Heart left ventricle (tissue), 16 donors: ENCODE measurements around the gene PELI3. TPM values are rescaled to one million over a fixed set of nuclear protein-coding genes. Genes with fewer than 3 reads are reported as not detected.
"Not testable (repeated sequence)": the region's sequence is repeated elsewhere in the genome, so short reads cannot be mapped to it uniquely, and the experiment has no call there.

Source experiments
- ATAC-seq, 4 donors: fragments of 200-7000 bp; cut with Tn5 transposase; one replicate each; pipeline ENCODE4 v1.9.1; 2020 to 2022; ENCODE audit warnings: moderate library complexity in 4 of 4, mild to moderate bottlenecking in 3 of 4, moderate number of reproducible peaks in 1 of 4
- DNase-seq, 5 donors: peaks; one replicate each; pipeline ENCODE4 v3.0.0-alpha.2; 2020
- H3K27ac ChIP-seq, 12 donors: fragments of 200-600 bp; sonication (generic) in 4 of 12; one replicate each; pipeline versions ENCODE4 v1.5.0 to v1.8.0; 2016 to 2022; ENCODE audit warnings: mild to moderate bottlenecking in 2 of 12
- H3K27me3 ChIP-seq, 9 donors: fragments of 200-600 bp; sonication (generic) in 2 of 9; one replicate each; pipeline versions ENCODE4 v1.5.1 to v1.8.0; 2016 to 2022; ENCODE audit warnings: mild to moderate bottlenecking in 3 of 9
- H3K36me3 ChIP-seq, 9 donors: fragments of 200-600 bp; sonication (generic) in 2 of 9; one replicate each; pipeline versions ENCODE4 v1.5.0 to v1.8.0; 2018 to 2022; ENCODE audit warnings: mild to moderate bottlenecking in 2 of 9
- H3K4me1 ChIP-seq, 12 donors: fragments of 200-600 bp; sonication (generic) in 4 of 12; one replicate each; pipeline versions ENCODE4 v1.5.0 to v1.8.0; 2016 to 2022; ENCODE audit warnings: mild to moderate bottlenecking in 3 of 12
- H3K4me3 ChIP-seq, 12 donors: fragments of 200-600 bp; sonication (generic) in 4 of 12; one replicate each; pipeline versions ENCODE4 v1.5.0 to v1.8.0; 2017 to 2022; ENCODE audit warnings: mild to moderate bottlenecking in 9 of 12, moderate library complexity in 4 of 12
- H3K9me3 ChIP-seq, 12 donors: fragments of 200-600 bp; sonication (generic) in 4 of 12; one replicate each; pipeline versions ENCODE4 v1.5.0 to v1.8.0; 2016 to 2022; ENCODE audit warnings: mild to moderate bottlenecking in 1 of 12
- CTCF ChIP-seq, 12 donors: fragments of 200-600 bp; sonication (generic) in 4 of 12; IDR thresholded peaks; one replicate each; pipeline versions ENCODE4 v1.5.0 to v1.8.0; 2018 to 2022; ENCODE audit warnings: antibody characterized with exemption in 12 of 12, mild to moderate bottlenecking in 5 of 12
- POLR2A ChIP-seq, 2 donors: fragments of 450-650 bp; IDR thresholded peaks; one replicate each; pipeline ENCODE4 v1.6.1; 2017; ENCODE audit warnings: antibody characterized with exemption in 2 of 2, mild to moderate bottlenecking in 2 of 2, moderate library complexity in 2 of 2
- WGBS, 4 donors: extraction: QIAGEN DNeasy Blood & Tissue Kit in 2 of 4; methylation state at CpG; one replicate each; pipeline versions ENCODE4 v1.1.5 to v1.1.7; 2013 to 2018; 5-methylcytosine and 5-hydroxymethylcytosine counted together
- intact Hi-C, 10 donors: fragments of 100-400 bp; cut with DNase I; formaldehyde crosslinking; loops; one replicate each; pipeline versions ENCODE4 v1.11.1 to v1.14.2; 2022
- polyA plus RNA-seq, 2 donors: library from polyadenylated mRNA; stranded (reverse); fragments of 200-250 nt; gene quantifications; one replicate each; pipeline ENCODE4 v1.2.3, GENCODE V29; 2013
- total RNA-seq, 9 donors: library from RNA; depleted of rRNA in 2 of 9; stranded (reverse); fragments of >200 nt in 2 of 9; fragmentation: NEBNext Ultra II Directional in 3 of 9; extraction: Animal tissue kit (Norgen Biotek cat#: 25700) in 3 of 9; gene quantifications; one replicate each; pipeline versions ENCODE4 v1.1.0 to v1.2.4, GENCODE V29; 2016 to 2023
- donor health status: ischemic (EF 13 %, LVEDD 7.1; RV severe dilation, severe dysfunction).
- donor health status: healthy with polysubstance abuse.
- donor health status: DM: no; HTN: yes; CAD: no.
- donor health status: DM: no; HTN: no; CAD: no.
- donor health status: ischemic (EF 25% LVEDD 6.9; RV normal size, moderate dysfunction).
- donor health status: ischemic (EF 25% LVEDD 5.7; RV mildly dilated, moderate dysfunction).
- donor health status: healthy.
- donor health status: DM: yes; HTN: yes; CAD: no.
- donor health status: ischemic (EF 35%, LVEDD 5.7; RV mildly dilated, moderate dysfunction).
- donor health status: nonischemic (EF 11% LVEDD 7.7; RV severe dilation, severe dysfunction).
- donor health status: DM: yes; HTN: yes; CAD: no.
- donor health status: PGD.
- donor health status: ischemic (EF 29% LVEDD 5.4; RV normal size, mild dysfunction).
- donor health status: nonischemic (EF 23%, LVEDD 6.1; RV moderate dilation, normal function).

The PELI3 gene
- total and polyA plus RNA-seq, 11 donors = 5.8 to 26.2 (median 8.0) TPM

- WGBS, 4 donors = 61 to 78% (median 72%) methylated on average over 5 of the region's 5 CpGs
- intact Hi-C loops = no loop called here
- TF ChIP-seq POLR2A (IDR thresholded peaks at IDR 0.05) (no peak), CTCF (IDR thresholded peaks at IDR 0.05) (no peak)
- no peaks in the 10 kb centered on the region for H3K36me3 ChIP-seq
- no peak for ATAC-seq
- no peak overlapping the region for H3K27ac ChIP-seq
- H3K4me1 ChIP-seq = peaks cover 0 to 4% (median 0%) of the 10 kb centered on the region in 12 donors
- peaks cover 0 to 12% (median 0%) of the 10 kb centered on the region in 12 donors for H3K9me3 ChIP-seq
- no peak for DNase-seq
- H3K4me3 ChIP-seq = no peak overlapping the region
- no peaks in the 10 kb centered on the region for H3K27me3 ChIP-seq
These were observed 7.4 kb upstream of the PELI3 start for GRCh38 chr11:66459138-66459778.

- DNase-seq (no peak), ATAC-seq (no peak)
- no peak for TF ChIP-seq CTCF (IDR thresholded peaks at IDR 0.05)
- TF ChIP-seq POLR2A (IDR thresholded peaks at IDR 0.05) = no peak
- Histone ChIP-seq H3K4me1 (peaks cover 0 to 15% (median 4%) of the 10 kb centered on the region in 12 donors), H3K36me3 (no peaks in the 10 kb centered on the region), H3K4me3 (no peak overlapping the region), H3K9me3 (peaks cover 0 to 12% (median 0%) of the 10 kb centered on the region in 12 donors), H3K27ac (no peak overlapping the region), H3K27me3 (no peaks in the 10 kb centered on the region)
- intact Hi-C loops = no loop called here
These were observed 4.7 kb upstream of the PELI3 start for GRCh38 chr11:66462010-66462409.

GRCh38 chr11:66462911-66463310, 3.8 kb upstream of the PELI3 start:
- 89 to 97% (median 93%) methylated on average over 3 of the region's 3 CpGs for WGBS, 4 donors

GRCh38 chr11:66464116-66464515, 2.6 kb upstream of the PELI3 start:
- DNase-seq, ATAC-seq, H3K27me3 ChIP-seq, H3K36me3 ChIP-seq, intact Hi-C loops, H3K4me3 ChIP-seq, H3K27ac ChIP-seq: not testable (repeated sequence)
- 84 to 93% (median 88%) methylated on average over 5 of the region's 5 CpGs for WGBS, 4 donors
- peaks cover 0 to 29% (median 12%) of the 10 kb centered on the region in 12 donors for H3K4me1 ChIP-seq
- peaks cover 0 to 12% (median 0%) of the 10 kb centered on the region in 12 donors for H3K9me3 ChIP-seq

More at GRCh38 chr11:66462911-66463310, 3.8 kb upstream of the PELI3 start:
- no peak overlapping the region for H3K27ac ChIP-seq
- intact Hi-C loops = no loop called here
- peaks cover 0 to 23% (median 9%) of the 10 kb centered on the region in 12 donors for H3K4me1 ChIP-seq
- DNase-seq (no peak), ATAC-seq (no peak)
- no peaks in the 10 kb centered on the region for H3K27me3 ChIP-seq
- H3K9me3 ChIP-seq = peaks cover 0 to 12% (median 0%) of the 10 kb centered on the region in 12 donors
- H3K36me3 ChIP-seq = no peaks in the 10 kb centered on the region
- no peak overlapping the region for H3K4me3 ChIP-seq
- TF ChIP-seq CTCF (IDR thresholded peaks at IDR 0.05) (no peak), POLR2A (IDR thresholded peaks at IDR 0.05) (no peak)

GRCh38 chr11:66464916-66465315, 1.8 kb upstream of the PELI3 start:
- no peak overlapping the region for H3K4me3 ChIP-seq
- intact Hi-C loops = no loop called here
- 88 to 100% (median 94%) methylated on average over 1 of the region's 1 CpG for WGBS, 4 donors
- TF ChIP-seq CTCF (IDR thresholded peaks at IDR 0.05) (no peak), POLR2A (IDR thresholded peaks at IDR 0.05) (no peak)
- no peaks in the 10 kb centered on the region for H3K36me3 ChIP-seq
- ATAC-seq = no peak
- DNase-seq = no peak
- peaks cover 0 to 35% (median 12%) of the 10 kb centered on the region in 12 donors for H3K4me1 ChIP-seq
- H3K27ac ChIP-seq = no peak overlapping the region
- no peaks in the 10 kb centered on the region for H3K27me3 ChIP-seq
- H3K9me3 ChIP-seq = peaks cover 0 to 12% (median 0%) of the 10 kb centered on the region in 12 donors
